GM12891 (cell line): Measurements from ENCODE around the gene CIZ1.

Experiments
- POLR2A ChIP-seq: IDR thresholded peaks from 2 replicates; pipeline ENCODE4 v1.6.1; 2011; ENCODE audit warnings: low read depth, low read length, control low read depth
- POLR2AphosphoS5 ChIP-seq: IDR thresholded peaks from 2 replicates; pipeline ENCODE4 v1.6.1; 2011; ENCODE audit warnings: low read depth, low read length, control low read depth
- SPI1 ChIP-seq: IDR thresholded peaks from 2 replicates; pipeline ENCODE4 v1.6.1; 2011; ENCODE audit warnings: low read depth, low read length, control low read depth

DNA sequence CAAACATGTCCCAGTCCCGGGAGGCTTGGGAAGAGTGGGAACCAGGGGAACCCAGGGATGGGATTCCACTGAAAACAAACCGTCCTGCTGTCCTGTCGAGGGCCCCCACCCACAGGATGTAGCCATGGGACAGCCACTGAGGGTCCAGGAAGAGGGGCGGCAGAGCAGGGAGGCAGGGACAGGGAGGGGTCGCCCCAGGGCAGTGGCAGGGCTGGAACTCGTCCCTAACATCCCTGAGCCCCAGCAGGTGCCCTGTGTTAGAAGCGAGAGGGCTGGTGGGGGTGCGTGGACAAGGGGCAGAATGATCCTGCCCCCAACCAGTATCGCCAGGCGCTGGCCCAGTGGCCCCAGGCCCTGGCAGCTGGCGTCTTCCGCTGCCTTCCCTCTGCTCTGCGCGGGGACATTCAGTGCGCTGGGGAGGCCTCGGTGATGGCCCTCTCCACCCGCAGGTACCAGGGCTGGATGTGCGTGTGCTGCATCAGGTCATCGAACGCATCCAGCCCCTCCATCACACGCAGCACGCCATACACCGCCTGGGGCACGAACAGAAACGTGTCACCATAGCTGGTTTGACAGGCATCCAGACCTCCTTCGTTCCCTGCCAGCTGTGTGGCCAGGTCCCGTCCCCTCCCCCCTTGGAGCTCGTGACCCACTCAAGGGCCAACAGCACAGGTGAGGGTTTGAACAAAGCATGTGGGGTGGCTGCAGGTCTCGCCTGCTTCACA is 70.5 kb downstream of the CIZ1 start:
- TF ChIP-seq SPI1: no peak
- TF ChIP-seq POLR2AphosphoS5: no peak
- TF ChIP-seq POLR2A: no peak
